Activated CD8-positive, alpha-beta T cell treated with anti-CD3 and anti-CD28 coated beads, Interleukin-2, amount 10 ng/mL, durations not matched to agents 7 days and 5 days (primary cell): Measurements from ENCODE around the gene SLC7A9. TPM values are rescaled to one million over a fixed set of nuclear protein-coding genes. Genes with fewer than 3 reads are reported as not detected.

ENCODE experiments used
- ATAC-seq: fragments of 150-1000 bp; cut with Tn5 transposase; one replicate; pipeline ENCODE4 v1.10.0; 2021; ENCODE audit warnings: moderate library complexity
- CTCF ChIA-PET: fragments of 350-600 bp; sonication (Branson Sonifier 250); formaldehyde crosslinking; loops from one replicate; lab custom pipeline; 2021; ENCODE audit warnings: antibody characterized with exemption; lab: Charles Lee
- POLR2A ChIA-PET: fragments of 350-600 bp; sonication (Branson Sonifier 250); formaldehyde crosslinking; loops from one replicate; lab custom pipeline; 2021; ENCODE audit warnings: antibody characterized with exemption; lab: Charles Lee
- DNase-seq: peaks from one replicate; pipeline ENCODE4 v3.0.0-alpha.2; 2020
- H3K27ac Mint-ChIP-seq: one replicate; pipeline ENCODE4 v1.8.0; 2021; ENCODE audit warnings: mild to moderate bottlenecking, mixed read lengths
- H3K27me3 Mint-ChIP-seq: one replicate; pipeline ENCODE4 v1.8.0; 2021; ENCODE audit warnings: low read depth, mixed read lengths
- H3K36me3 Mint-ChIP-seq: one replicate; pipeline ENCODE4 v1.8.0; 2021; ENCODE audit warnings: low read depth, mixed read lengths
- H3K4me1 Mint-ChIP-seq: one replicate; pipeline ENCODE4 v1.8.0; 2021; ENCODE audit warnings: low read depth, mixed read lengths
- H3K4me3 Mint-ChIP-seq: one replicate; pipeline ENCODE4 v1.8.0; 2021; ENCODE audit warnings: mild to moderate bottlenecking, mixed read lengths
- H3K9me3 Mint-ChIP-seq: one replicate; pipeline ENCODE4 v1.8.0; 2022; ENCODE audit warnings: mixed read lengths; ENCODE audit not compliant: insufficient read depth
- total RNA-seq, 2 experiments: library from RNA; stranded (reverse); gene quantifications; one replicate each; pipeline ENCODE4 v1.2.3, GENCODE V29; 2021

The SLC7A9 gene
- total RNA-seq, result under 1 TPM; 0.10 to 0.58 TPM

DNA sequence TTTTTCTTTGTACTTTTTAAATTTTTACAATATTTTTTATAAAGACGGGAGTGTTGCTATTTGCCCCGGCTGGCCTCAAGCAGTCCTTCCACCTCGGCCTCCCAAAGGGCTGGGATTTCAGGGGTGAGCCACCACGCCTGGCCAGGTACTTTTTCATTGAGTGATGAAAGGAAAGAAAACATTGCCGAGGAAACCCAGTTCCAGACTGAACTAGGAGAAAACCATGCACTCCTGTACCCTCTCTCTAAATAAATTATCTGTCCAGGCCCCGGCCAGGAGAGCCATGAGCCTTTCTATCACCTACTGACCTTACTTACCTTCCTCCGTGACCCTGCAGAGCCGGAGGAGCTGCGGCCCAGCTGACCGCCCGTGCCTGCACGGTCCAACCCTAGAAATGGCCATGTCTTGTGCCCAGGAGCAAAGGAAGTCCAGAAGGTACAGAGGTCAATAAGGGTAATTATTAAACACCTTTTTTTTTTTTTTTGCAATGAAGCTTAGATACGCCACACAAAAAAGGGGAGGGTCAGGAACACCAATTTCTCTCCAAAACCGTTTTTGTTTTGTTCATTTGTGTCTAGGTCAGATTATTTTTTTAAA, at the start of gene SLC7A9:
TSS of gene SLC7A9 (minus strand) at position 399 of the 597 bp plus-strand sequence. CDS start 1,233 bp downstream, outside the sequence.
- CTCF ChIA-PET, result no interaction called here
- no peak for ATAC-seq

DNA sequence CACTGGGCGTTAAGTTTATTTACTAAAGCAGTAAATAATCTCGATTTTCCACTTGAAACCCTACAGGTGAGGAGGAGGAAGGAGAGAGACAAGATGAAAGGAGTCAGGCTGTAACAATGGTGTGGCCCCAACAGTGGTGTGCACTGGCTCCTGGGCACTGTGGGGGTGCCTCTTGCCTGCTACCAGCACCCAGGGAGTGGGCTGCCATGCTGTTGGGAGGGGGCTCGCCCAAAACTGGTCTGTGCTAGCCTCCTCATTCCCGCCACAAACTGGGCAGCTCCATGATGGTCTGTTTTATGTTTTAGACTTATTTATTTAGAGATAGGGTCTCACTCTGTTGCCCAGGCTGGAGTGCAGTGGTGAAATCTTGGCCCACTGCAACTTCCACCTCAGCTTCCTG, 49.8 kb upstream of the SLC7A9 start:
- no peak overlapping the region for H3K4me3 Mint-ChIP-seq
- no peaks in the 10 kb centered on the region for H3K27me3 Mint-ChIP-seq
- DNase-seq (no peak), ATAC-seq (no peak)
- no peak overlapping the region for H3K27ac Mint-ChIP-seq
- H3K9me3 Mint-ChIP-seq, result no peaks in the 10 kb centered on the region
- POLR2A ChIA-PET, result no interaction called here
- CTCF ChIA-PET, result interaction anchor here (1.2 kb wide), 1 partner anchor 10 kb away, joined by 3 read pairs; no protein-coding TSS in a partner anchor
- H3K4me1 Mint-ChIP-seq, result peaks cover 4% of the 10 kb centered on the region
- peaks cover 7% of the 10 kb centered on the region for H3K36me3 Mint-ChIP-seq

More for the DNA sequence above, at the start of gene SLC7A9:
- no peaks in the 10 kb centered on the region for H3K27me3 Mint-ChIP-seq
- H3K4me3 Mint-ChIP-seq, result no peak within 1 kb of the TSS
- no peak for DNase-seq
- H3K4me1 Mint-ChIP-seq, result no peaks in the 10 kb centered on the region
- H3K36me3 Mint-ChIP-seq, result no peaks in the 10 kb centered on the region
- no peaks in the 10 kb centered on the region for H3K9me3 Mint-ChIP-seq
- POLR2A ChIA-PET, result no interaction called here
- no peak within 1 kb of the TSS for H3K27ac Mint-ChIP-seq

DNA sequence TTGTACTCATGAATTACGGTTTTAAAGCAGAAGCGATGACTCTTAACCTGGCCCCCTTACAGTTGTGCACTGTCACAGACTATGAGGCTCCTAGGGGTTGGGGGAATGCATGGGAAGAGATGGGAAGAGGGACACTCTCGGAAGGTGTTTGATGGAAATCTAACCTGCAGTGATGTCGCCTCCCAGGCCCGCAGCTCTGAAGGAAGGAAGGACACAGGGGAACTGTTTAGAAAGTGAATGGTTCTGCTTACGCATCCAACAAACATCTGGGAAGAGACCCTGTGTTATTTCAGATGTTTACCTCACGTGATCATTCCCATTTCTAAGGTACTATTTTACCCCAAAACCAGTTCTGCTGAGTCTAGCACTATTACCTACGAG, 48.0 kb upstream of the SLC7A9 start:
- H3K27me3 Mint-ChIP-seq, result no peaks in the 10 kb centered on the region

DNA sequence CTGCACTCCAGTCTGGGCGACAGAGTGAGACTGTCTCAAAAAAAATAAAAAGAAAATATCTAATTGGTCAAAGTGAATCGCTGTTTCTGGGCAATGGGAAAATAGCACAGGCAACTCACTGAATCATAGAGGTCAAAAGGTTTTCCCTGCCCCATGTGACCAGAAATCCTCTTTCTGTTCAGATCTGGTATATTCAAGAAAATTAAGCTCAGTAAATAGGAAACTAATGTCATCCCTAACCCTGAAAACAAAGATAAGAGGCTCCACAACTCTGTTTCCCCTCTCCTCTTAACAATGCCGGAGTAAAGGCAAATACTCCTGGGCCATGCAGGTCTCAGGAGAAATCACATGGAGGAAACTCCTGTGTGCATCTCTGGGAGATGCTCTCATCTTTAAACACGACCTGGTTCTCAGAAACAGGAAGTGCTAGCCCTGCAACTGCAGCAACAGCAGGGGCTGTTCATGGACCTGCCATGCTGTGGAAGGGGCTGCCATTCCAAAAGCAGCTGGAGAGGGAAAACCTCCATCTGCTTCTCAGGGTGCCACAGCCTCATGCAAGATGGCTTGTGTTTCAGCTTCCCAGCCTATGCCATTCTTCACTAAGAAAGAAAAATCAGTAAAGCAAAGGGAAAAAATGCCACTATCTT, 47.5 kb upstream of the SLC7A9 start:
- Mint-ChIP-seq H3K27ac (no peak overlapping the region), H3K27me3 (no peaks in the 10 kb centered on the region), H3K36me3 (peaks cover 2% of the 10 kb centered on the region), H3K9me3 (no peaks in the 10 kb centered on the region), H3K4me3 (no peak overlapping the region), H3K4me1 (peaks cover 4% of the 10 kb centered on the region)
- CTCF ChIA-PET, result no interaction called here
- no peak for ATAC-seq
- no peak for DNase-seq
- POLR2A ChIA-PET, result no interaction called here

More for the DNA sequence above, 48.0 kb upstream of the SLC7A9 start:
- H3K4me1 Mint-ChIP-seq, result peaks cover 4% of the 10 kb centered on the region
- H3K36me3 Mint-ChIP-seq, result peaks cover 2% of the 10 kb centered on the region
- no peak overlapping the region for H3K27ac Mint-ChIP-seq
- ChIA-PET CTCF (no interaction called here), POLR2A (no interaction called here)
- no peaks in the 10 kb centered on the region for H3K9me3 Mint-ChIP-seq
- DNase-seq, result no peak
- H3K4me3 Mint-ChIP-seq, result no peak overlapping the region
- no peak for ATAC-seq

DNA sequence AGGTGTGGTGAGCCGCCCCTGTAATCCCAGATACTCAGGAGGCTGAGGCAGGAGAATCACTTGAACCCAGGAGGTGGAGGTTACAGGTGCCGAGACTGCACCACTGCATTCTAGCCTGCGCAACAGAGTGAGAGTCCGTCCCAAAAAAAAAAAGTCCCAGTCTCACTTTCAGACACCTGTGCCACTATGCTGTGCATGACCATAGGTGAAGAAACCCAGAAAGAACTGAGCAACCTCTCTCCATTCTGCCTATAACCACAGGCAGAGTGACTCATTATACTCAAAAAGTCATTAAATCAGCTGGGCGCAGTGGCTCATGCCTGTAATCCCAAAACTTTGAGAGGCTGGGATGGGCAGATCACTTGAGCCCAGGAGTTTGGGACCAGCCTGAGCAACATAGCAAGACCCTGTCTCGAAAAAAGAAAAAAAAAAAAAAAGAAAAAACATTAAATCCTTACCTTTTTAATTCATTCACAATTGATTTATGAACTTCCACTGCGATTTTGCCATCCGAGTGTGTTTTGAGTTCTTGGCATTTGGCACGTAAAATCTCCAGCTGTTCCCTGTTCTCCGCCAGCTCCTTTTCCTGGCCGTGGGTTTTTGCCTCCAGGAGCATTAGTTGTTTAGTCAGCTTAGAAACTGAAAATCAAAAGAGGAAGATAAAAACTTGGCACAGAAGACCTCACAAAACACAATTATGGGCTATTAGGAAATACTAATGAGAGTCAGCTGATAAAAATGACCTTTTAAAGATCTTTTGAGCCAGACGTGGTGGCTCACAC, 45.5 kb upstream of the SLC7A9 start:
- ATAC-seq, result no peak
- no peak for DNase-seq
- ChIA-PET CTCF (no interaction called here), POLR2A (no interaction called here)
- no peak overlapping the region for H3K4me3 Mint-ChIP-seq
- no peaks in the 10 kb centered on the region for H3K9me3 Mint-ChIP-seq
- no peaks in the 10 kb centered on the region for H3K27me3 Mint-ChIP-seq
- no peaks in the 10 kb centered on the region for H3K36me3 Mint-ChIP-seq
- peaks cover 4% of the 10 kb centered on the region for H3K4me1 Mint-ChIP-seq
- no peak overlapping the region for H3K27ac Mint-ChIP-seq

DNA sequence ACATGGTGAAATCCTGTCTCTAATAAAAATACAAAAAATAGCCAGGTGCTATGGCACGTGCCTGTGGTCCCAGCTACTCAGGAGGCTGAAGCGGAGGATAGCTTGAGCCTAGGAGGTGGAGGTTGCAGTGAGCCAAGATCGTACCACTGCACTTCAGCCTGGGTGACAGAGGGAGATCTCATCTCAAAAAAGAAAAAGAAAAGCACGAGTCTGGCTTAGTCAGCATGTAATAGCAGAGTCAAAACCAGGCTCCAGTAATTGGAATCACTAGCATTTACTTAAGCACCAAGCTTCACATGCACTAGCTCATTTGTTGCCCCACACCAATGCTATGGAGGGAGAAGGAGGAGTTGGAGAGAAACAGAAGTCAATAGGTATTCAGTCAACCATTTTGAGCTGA, 41.9 kb upstream of the SLC7A9 start:
- Mint-ChIP-seq H3K36me3 (peaks cover 6% of the 10 kb centered on the region), H3K27me3 (no peaks in the 10 kb centered on the region), H3K4me3 (no peak overlapping the region), H3K27ac (no peak overlapping the region), H3K9me3 (no peaks in the 10 kb centered on the region), H3K4me1 (no peaks in the 10 kb centered on the region)
- ChIA-PET CTCF (no interaction called here), POLR2A (no interaction called here)
- ATAC-seq (no peak), DNase-seq (no peak)

DNA sequence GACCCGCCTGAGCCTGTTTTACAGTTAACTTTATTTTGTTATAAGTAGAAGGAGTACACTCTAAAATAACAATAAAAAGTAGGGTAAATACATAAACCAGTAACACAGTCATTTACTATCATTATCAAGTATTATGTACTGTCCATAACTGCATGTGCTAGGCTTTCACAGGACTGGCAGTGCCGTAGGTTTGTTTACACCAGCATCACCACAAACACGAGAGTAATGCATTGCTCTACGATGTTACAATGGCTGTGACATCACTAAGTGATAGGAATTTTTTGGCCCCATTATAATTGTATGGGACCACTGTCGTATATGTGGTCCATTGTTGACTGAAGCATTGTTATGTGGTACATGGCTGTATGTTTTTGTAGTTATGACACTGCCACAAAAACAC, 41.3 kb upstream of the SLC7A9 start:
- H3K9me3 Mint-ChIP-seq, result no peaks in the 10 kb centered on the region
- H3K4me1 Mint-ChIP-seq, result no peaks in the 10 kb centered on the region
- CTCF ChIA-PET, result no interaction called here
- no peak for DNase-seq
- POLR2A ChIA-PET, result no interaction called here
- no peaks in the 10 kb centered on the region for H3K27me3 Mint-ChIP-seq
- no peak for ATAC-seq
- H3K4me3 Mint-ChIP-seq, result no peak overlapping the region
- peaks cover 9% of the 10 kb centered on the region for H3K36me3 Mint-ChIP-seq
- no peak overlapping the region for H3K27ac Mint-ChIP-seq

DNA sequence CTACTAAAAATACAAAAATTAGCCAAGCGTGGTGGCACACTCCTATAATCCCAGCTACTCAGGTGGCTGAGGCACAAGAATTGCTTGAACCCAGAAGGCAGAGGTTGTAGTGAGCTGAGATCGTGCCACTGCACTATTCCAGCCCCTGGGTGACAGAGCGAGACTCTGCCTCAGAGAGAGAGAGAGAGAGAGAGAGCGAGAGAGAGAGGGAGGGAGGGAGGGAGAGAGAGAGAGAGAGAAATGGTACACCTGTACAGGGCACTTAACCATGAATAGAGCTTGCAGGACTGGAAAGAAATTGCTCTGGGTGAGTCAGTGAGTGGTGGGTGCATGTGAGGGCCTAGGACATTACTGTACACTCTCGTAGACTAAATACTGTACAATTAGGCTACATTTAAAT, 40.5 kb upstream of the SLC7A9 start:
- ChIA-PET POLR2A (no interaction called here), CTCF (interaction anchor here (1.4 kb wide), 1 partner anchor 9 kb away, joined by 3 read pairs; no protein-coding TSS in a partner anchor)
- no peaks in the 10 kb centered on the region for H3K27me3 Mint-ChIP-seq
- no peak for DNase-seq
- peaks cover 9% of the 10 kb centered on the region for H3K36me3 Mint-ChIP-seq
- H3K4me3 Mint-ChIP-seq, result no peak overlapping the region
- H3K9me3 Mint-ChIP-seq, result no peaks in the 10 kb centered on the region
- no peak overlapping the region for H3K27ac Mint-ChIP-seq
- no peaks in the 10 kb centered on the region for H3K4me1 Mint-ChIP-seq
- ATAC-seq, result no peak

DNA sequence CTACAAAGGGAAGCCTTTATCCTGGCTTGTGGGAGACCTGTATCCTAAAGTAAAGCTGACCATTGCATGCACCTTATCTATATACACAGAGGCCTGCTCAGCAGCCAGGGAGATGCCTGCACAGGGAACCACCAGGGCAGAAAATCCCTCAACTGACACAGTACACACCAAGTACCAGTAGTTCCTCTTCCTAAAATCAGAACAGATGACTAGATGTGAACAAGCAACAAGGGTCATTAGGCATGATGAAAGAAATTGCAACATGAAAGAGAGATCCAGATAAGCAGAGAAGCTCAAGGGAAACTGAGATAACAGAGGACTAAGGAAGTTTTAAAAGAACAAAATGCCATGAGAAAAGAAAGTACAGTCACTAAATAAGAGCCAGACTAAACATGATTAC, 39.7 kb upstream of the SLC7A9 start:
- DNase-seq (no peak), ATAC-seq (no peak)
- Mint-ChIP-seq H3K4me1 (no peaks in the 10 kb centered on the region), H3K27ac (no peak overlapping the region), H3K27me3 (no peaks in the 10 kb centered on the region), H3K4me3 (no peak overlapping the region), H3K36me3 (peaks cover 9% of the 10 kb centered on the region), H3K9me3 (no peaks in the 10 kb centered on the region)
- CTCF ChIA-PET, result interaction anchor here (1.4 kb wide), 1 partner anchor 10 kb away, joined by 3 read pairs; no protein-coding TSS in a partner anchor
- POLR2A ChIA-PET, result interaction anchor here (0.7 kb wide), 1 partner anchor 25 kb away, joined by 3 read pairs; no protein-coding TSS in a partner anchor

DNA sequence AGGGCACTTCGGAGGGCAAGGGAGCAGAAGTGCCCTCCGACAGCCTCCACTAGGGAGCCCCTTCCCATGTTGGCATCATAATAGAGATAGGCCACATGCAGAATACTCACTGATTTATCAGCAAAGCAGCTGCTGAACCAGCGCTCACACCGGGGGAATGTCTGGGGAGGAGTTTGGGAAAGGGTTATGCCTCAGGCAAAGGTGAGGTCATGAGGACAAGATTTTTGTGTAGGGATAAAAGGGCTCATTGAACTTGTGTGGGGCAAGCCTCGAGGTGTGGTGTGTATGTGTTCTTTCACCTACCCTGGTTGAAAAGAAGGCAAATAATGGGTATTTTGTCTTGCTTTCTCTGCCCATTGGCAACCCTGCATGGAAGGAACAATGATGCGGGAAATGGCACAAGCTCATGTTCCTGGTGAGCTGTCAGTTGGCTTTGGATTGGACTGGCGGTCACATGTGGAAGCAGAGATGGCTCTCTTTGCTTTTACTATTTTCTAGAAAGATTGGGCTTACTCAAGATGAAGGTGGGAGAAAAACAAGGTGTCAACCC, 39.1 kb upstream of the SLC7A9 start:
- Mint-ChIP-seq H3K4me1 (no peaks in the 10 kb centered on the region), H3K27ac (no peak overlapping the region), H3K27me3 (no peaks in the 10 kb centered on the region), H3K36me3 (peaks cover 9% of the 10 kb centered on the region), H3K4me3 (no peak overlapping the region), H3K9me3 (no peaks in the 10 kb centered on the region)
- ChIA-PET POLR2A (interaction anchor here (0.7 kb wide), 1 partner anchor 24 kb away, joined by 3 read pairs; no protein-coding TSS in a partner anchor), CTCF (interaction anchor here (1.4 kb wide), 1 partner anchor 11 kb away, joined by 3 read pairs; no protein-coding TSS in a partner anchor)
- no peak for ATAC-seq
- DNase-seq, result no peak

DNA sequence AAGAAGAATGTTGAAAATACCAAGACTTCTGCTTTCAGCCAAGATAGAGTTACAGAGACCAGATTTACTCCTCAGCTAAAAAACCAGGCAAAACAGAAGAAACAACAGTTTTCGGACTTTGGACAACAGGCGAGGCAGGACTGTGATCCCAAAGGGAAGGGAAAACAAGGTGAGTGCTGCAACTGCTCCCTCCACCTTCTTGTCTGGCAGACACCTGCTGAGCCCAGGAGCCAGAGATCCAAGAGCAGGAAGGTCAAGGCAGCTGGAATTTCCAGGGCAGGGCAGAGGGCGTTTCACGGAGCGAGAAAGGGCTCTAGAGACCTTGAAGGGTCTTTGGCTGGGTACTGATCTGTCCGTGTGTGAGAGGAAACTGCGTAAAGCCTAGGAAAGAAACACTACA, 32.9 kb upstream of the SLC7A9 start:
- ATAC-seq (no peak), DNase-seq (no peak)
- H3K9me3 Mint-ChIP-seq, result no peaks in the 10 kb centered on the region
- H3K27me3 Mint-ChIP-seq, result no peaks in the 10 kb centered on the region
- no peak overlapping the region for H3K4me3 Mint-ChIP-seq
- no peaks in the 10 kb centered on the region for H3K4me1 Mint-ChIP-seq
- ChIA-PET CTCF (no interaction called here), POLR2A (no interaction called here)
- peaks cover 12% of the 10 kb centered on the region for H3K36me3 Mint-ChIP-seq
- no peak overlapping the region for H3K27ac Mint-ChIP-seq
